ENCODE measurements around the gene BBX.

BBX gene

DNA sequence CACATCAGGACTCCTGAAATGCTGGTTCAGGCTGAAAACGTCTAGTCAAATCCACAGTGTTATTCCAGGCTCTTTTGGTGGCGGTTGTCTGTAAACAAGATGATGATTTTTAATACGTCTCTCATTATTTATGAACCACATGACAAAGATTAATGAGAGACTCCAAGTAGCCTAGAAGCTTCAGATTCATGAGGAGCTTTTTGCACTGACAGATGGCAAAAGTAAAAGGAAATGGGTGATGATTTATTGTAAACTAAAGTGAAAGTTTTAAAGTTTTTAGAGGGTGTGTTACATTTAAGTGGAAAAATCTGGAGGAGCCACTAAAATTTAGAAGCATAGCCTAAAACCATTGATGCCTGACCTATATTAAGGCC, 77.0 kb downstream of the BBX start:
- no peak for DNase-seq (ENCODE audit: low spot score)

- no peak for DNase-seq (ENCODE audit: low spot score)
These were observed 78.0 kb downstream of the BBX start for GRCh38 chr3:107600780-107601179.

DNA sequence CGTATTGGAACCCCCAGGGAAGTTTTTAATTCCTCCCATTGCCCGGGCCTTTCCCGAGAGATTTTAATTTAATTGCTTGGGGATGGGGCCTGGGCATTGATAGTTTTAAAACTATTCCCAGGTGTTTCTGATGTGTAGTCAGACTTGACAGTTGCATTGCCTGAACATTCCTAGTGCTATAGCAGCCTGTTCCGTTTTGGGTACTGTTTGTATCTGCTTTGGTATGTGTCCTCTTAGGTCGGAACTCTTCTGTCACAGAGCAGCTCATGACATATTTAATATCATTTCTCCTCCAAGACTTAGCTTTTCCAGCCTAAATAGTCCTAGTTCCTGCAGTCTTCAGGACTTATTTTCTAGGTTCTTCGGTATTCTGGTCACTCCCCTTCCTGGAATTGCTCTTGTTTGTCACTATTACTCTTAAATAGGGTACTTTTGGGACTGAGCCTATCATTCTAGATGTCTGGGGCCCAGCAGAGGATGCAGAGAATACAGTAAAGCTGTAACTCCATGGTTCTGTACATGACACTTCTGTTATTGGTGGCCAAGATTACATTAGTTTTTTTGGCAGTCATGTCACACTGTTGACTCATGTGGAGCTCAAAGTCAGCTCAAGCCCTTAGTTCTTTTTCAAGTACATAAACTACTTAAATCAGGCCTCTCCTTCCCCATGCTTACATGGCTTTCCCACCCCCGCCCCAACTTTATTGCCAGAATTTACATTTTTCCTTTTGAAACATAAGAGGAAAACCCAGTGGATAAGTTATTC, 81.5 kb downstream of the BBX start:
- no peak for DNase-seq (ENCODE audit: low spot score)

DNA sequence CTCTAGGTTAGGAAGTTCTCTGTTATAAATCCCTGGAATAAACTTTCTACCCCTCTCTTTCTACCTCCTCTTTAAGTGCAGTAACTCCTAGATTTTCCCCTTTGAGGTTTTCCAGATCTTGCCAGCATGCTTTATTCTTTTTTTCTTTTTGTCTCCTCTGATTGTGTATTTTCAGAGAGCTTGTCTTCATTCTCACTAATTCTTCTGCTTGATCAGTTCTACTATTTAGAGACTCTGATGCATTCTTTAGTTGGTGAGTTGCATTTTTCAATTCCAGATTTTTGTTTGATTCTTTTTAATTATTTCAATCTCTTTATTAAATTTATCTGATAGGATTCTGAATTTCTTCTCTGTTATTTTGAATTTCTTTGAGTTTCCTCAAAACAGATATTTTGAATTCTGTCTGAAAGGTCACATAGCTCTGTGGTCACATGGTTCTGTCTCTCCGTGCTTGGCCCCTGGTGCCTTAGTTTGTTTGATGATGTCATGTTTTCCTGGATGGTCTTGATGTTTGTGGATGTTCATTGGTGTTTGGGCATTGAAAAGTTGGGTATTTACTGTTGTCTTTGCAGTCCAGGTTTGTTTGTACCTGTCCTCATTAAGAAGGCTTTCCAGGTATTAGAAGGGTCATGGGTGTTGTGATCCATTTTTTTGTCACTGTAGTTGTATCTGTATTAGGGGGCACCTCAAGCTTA, 89.2 kb downstream of the BBX start:
- no peak for DNase-seq (ENCODE audit: low spot score)

GRCh38 chr3:107612664-107613084, 89.9 kb downstream of the BBX start:
- no peak for DNase-seq (ENCODE audit: low spot score)

DNA sequence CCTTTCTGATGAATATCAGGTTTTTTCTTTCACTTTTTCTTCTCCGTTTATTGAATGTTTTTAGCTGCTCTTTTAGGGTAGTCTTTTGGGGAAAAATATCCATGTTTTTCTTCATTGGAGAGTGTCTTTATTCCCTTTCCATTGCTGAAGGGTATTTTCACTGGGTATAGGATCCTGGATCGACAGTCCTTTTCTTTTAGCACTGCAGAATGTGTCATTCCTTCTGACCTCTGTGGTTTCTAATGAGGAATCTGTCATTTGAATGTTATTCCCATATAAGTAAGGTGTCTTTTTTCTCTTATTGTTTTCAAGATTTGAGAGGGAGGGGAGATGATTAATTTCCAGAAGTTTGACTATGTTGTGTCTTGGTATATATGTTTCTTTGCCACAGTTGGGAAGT, 96.8 kb downstream of the BBX start:
- DNase-seq (ENCODE audit: low spot score), result no peak

GRCh38 chr3:107620534-107620933, 97.8 kb downstream of the BBX start:
- no peak for DNase-seq (ENCODE audit: low spot score)

DNA sequence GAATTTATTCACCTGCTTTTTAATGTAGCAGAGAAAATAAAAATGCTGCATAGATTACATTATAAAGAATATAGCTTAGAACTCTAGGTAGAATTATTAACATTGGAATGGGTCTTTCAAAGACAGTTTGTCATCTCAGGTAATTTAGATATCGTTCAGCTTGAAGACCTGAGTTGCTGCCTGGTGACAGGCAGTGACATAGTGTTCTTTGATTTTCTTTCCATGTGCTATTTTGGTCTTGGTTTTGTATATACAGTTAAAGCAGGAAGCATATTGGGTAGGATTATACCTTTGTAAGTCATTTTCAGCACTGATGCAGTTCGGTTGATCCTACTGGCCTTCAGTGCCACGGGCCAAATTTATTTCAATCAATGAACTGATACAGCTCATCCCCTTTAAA, 98.7 kb downstream of the BBX start:
- DNase-seq (ENCODE audit: low spot score), result no peak

DNA sequence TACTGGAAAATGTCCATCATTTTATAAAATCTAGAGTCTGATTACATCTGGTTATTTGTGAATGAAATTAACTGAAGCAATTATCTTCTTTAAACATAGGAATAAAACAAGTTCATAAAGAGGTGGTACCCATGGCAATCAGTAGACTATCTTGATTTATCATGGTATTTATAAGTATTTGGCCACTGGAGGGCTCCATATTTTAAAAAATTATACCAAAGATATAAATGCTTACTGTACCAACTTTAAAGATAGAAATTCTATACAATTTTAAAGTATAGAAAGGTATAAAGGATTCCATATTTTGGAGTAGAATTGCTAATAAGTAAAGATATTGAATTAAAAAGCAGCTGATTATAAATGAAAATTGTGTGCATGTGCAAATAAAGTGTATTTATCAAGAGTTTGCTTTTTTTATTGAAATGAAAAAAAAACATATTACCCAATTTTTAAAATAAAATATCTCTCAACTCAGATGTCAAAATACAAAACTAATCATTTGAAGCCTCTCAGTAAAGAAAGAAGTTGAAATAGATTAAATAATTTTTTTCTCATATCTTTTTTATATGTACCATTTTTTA, 105.3 kb downstream of the BBX start:
- DNase-seq (ENCODE audit: low spot score), result no peak

DNA sequence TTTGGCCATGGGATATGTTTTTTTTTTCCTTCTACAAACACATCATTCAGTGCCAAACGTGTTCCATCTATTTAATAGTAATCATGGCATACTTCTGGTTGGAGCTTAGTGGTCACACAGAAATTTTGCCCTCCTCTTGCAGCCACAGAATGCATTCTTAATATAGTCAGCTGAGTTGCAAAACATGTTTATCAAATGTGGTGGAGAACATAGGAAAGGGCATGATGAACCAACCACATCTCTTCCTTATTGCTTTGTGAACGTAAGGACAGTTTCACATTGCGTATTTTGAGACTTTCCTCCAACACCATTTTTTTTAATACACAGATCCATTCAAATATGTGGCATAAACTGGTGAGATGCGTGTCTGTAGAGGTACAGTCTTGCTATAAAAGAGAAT, 106.8 kb downstream of the BBX start:
- DNase-seq (ENCODE audit: low spot score), result no peak

GRCh38 chr3:107630779-107631178, 108.0 kb downstream of the BBX start:
- no peak for DNase-seq (ENCODE audit: low spot score)

DNA sequence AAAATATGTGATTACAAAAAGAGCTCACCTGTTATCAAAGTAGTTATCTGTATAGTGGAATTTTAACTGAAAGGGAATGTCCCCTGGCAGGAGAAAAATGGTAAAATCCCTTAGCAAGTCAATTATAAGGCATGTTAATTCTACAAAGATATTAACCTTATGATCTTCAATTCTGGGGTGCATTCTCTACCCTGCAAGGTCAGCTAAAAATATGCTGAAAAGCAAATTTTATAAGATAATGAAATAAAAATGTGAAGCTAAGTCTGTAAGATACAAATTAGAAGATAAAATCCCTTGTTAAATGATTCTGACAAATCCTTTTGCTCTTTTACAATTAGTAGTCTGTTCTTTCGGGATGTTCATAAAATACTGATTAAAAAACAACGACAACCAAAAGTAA, 109.8 kb downstream of the BBX start:
- DNase-seq (ENCODE audit: low spot score), result no peak

DNA sequence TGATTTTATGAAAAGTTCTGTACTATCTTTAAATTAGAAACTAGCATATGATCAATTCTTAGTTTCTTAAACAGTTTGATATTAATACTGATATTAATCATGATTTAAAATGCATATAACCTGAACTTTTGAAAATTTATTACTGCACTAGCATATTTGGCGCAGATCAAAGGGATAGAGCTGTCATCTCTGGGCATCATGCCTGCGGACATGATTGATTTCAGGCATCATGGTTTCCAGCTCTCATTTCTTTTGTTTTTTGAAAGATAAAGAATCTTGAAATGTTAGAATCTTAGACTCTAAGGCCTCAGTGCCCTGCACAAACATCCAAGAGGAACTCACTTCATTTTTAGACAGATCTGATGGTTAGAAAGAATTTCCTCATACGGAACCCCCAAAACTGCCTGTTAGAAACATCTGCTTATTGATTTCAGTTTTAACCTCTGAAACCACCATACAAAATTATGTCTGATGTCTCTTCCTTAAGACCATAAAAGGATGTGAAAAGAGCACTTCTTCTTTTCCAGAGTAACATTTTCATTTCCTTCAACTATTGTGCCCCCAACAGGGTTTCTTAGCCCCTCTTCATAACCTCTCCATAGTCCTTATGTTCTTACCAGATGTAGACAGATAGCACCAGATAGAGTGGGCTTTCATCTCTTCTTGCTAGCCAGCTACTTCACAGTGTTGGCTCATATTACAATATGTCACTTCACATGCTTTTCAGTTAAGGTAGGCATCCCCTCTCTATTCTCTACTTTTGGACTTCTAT, 110.8 kb downstream of the BBX start:
- no peak for DNase-seq (ENCODE audit: low spot score)

- no peak for DNase-seq (ENCODE audit: low spot score)
These were observed 111.3 kb downstream of the BBX start for GRCh38 chr3:107634099-107634489.

- DNase-seq (ENCODE audit: low spot score), result no peak
These were observed 114.8 kb downstream of the BBX start for GRCh38 chr3:107637416-107638183.

DNA sequence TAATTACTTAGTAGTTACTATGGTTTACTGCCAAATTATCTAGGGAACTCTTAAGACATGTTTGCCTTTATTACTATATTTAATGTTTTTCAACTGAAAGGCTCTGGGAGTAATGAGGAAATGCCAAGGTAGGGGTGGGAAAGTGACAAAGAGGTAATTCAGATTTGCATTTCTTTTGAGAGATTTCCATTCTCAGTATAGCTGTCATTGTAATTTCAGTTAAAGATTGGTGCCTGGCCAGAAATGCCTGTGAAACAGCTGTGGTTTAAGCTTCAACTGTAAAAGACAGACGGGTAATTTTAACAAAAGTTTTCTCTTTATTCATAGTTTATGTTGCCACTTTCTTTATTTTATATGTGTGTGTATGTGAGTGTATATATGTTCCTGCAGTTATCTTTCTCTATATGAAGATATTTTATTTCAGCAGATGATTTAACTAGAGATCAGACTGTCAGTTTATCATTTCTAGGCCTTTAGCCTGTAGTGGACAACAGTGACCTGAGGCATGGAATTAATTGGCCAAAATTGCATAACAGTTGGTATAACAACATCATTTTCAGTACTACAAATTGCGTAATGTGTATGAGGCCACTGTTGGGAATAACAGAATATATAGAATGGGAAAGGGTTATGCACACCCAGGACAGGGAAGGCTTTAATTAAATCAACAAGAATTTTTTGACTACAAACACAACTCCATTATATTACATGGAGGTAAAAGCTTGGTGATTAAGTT, 119.0 kb downstream of the BBX start:
- no peak for DNase-seq (ENCODE audit: low spot score)

DNA sequence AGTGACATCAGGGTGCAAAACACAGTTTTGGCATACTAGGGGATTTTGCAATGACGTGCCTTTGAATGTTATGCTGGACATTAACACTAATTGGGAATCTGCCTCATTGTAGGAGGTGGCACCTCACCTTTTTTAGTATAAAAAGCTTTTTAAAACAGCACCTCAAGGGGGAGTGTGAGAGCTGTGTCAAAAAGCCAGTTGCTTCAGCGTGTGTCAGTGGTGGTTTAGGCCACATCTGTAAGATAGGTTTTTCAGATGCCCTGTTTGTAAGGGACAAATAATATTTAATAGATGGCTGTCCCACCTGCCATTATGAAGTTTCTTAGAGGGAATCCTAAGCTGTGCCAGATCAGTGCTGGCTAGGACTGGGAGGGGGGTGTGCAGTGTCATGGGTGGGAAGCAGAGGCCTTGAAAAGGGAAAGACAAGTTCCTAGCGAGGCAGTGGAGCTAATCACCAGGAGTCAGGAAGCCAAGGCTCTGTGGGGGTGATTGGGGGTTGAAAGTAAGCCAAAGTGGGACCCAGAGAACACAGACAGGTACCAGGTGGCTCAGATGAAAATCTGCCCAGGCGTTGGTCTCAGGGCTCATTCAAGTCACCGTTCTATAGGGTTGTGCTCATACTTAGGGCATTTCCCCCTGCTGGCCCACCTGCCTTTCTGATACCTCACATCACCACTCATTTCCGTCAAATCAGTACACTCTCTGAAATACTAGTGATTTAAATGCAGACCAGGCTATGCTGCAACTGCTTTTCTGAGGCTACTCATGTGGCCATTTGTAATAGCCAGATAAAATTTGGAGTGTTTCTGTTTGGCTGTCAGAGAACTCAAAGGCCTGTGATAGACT, 120.5 kb downstream of the BBX start:
- DNase-seq (ENCODE audit: low spot score), result no peak

DNA sequence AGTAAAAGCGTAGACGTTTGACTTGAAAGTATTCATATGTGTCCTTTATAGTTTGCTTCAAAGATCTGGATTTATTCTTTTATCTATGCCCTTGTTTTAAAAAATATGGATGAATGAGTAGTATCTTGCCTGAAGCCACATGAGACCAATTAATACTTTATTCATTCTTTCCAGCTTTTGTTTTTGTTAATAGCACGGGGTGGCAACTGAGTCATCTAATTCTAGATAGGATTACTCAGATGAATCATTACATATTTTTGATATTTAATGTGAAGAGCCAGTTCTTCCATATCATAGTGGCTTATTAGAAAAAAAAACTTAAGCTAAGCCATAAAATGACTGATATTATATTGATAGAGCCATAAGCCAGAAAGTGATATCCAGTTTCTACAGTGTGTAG, 121.9 kb downstream of the BBX start:
- no peak for DNase-seq (ENCODE audit: low spot score)

DNA sequence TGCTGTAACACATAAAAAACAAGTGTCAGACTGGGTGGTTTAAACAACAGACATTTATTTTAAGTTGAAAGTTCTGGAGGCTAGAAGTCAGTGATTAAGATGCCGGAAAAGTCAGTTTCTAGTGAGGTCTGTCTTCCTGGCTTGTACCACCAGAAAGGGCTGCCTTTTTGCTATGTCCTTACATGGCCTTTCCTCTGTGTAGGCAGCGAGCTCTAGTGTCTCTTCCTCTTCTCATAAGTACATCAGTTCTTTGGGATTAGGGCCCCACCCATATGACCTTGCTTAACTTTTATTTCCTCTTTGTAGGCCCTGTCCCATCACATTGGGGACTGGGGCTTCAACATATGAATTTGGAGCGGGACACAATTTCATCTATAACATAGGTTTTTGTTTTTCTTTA, 128.0 kb downstream of the BBX start:
- DNase-seq (ENCODE audit: low spot score), result no peak

GRCh38 chr3:107651782-107652181, 129.0 kb downstream of the BBX start:
- no peak for DNase-seq (ENCODE audit: low spot score)
